Adrenal gland (tissue), 5 donors: ENCODE results near the gene TMEM161A.

Experiments
- POLR2A ChIP-seq, 2 donors: fragments of 450-650 bp; IDR thresholded peaks; one replicate each; pipeline ENCODE4 v1.6.1; 2017; ENCODE audit warnings: antibody characterized with exemption in 2 of 2, mild to moderate bottlenecking in 2 of 2, moderate library complexity in 1 of 2
- TF ChIP-seq, protein P1 (sequence below), 6 experiments: fragments of 450-650 bp in 4 of 6; fragments of 200-600 bp in 2 of 6; sonication (generic) in 1 of 6; IDR thresholded peaks; 1 replicate in 5 of 6; 2 replicates in 1 of 6; pipeline versions ENCODE4 v1.5.1 to v1.8.0; 2016 to 2021; ENCODE audit warnings: antibody characterized with exemption in 6 of 6, mild to moderate bottlenecking in 2 of 6, moderate library complexity in 1 of 6
- donor health status: DM: no; HTN: no; CAD: no.

- no peak for TF ChIP-seq POLR2A (IDR thresholded peaks at IDR 0.05)
- TF ChIP-seq, protein P1, sequence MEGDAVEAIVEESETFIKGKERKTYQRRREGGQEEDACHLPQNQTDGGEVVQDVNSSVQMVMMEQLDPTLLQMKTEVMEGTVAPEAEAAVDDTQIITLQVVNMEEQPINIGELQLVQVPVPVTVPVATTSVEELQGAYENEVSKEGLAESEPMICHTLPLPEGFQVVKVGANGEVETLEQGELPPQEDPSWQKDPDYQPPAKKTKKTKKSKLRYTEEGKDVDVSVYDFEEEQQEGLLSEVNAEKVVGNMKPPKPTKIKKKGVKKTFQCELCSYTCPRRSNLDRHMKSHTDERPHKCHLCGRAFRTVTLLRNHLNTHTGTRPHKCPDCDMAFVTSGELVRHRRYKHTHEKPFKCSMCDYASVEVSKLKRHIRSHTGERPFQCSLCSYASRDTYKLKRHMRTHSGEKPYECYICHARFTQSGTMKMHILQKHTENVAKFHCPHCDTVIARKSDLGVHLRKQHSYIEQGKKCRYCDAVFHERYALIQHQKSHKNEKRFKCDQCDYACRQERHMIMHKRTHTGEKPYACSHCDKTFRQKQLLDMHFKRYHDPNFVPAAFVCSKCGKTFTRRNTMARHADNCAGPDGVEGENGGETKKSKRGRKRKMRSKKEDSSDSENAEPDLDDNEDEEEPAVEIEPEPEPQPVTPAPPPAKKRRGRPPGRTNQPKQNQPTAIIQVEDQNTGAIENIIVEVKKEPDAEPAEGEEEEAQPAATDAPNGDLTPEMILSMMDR (IDR thresholded peaks at IDR 0.05) = no peak
Measured at GRCh38 chr19:19176950-19177349, 38.7 kb upstream of the TMEM161A start.
